Astrocyte (in vitro differentiated cells and primary cell): ENCODE measurements around the gene LYZL4.

Experiments
- CTCF ChIP-seq: IDR thresholded peaks from 2 replicates; pipeline ENCODE4 v1.5.1; 2011; ENCODE audit warnings: low read depth, mild to moderate bottlenecking, inconsistent platforms, low read length, moderate library complexity; ENCODE audit not compliant: insufficient read depth
- EZH2 ChIP-seq: IDR thresholded peaks from 2 replicates; pipeline ENCODE4 v1.6.1; 2012; ENCODE audit warnings: mild to moderate bottlenecking, low read length, inconsistent platforms; ENCODE audit not compliant: insufficient read depth

DNA sequence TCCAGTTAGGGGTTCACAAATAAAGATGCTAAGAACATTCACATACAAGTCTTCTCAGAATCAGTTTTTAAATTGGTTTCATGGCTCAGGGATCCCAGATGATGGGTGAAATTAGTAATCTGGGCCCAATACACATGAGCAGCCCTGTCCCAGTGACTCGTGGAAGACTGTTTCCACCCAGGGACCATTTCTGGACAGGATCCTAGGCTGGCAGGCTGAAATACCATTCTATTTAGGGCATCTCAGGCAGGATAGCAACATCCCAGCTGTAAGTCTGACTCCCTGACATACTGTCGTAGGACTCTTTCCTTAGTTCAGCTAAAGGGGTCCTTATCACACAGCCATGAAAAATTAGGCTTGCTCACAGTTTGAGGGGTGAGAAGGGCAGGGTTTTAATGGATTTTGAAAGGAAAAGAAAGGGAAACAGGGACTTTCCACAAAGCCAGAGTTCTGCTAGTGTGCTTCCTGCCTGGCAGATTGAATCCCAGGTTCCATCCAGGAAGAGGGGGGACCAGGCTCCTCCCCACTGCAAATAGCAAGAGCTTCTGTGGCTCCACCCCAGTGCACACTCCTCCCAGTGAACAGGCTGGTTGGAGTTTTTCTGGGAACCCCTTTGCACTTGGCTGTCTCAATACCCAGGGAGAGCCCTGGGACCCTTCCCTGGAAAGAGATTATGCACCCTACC lies 41.3 kb upstream of the LYZL4 start:
- TF ChIP-seq CTCF (no peak), EZH2 (no peak)
